ENCODE results near the gene PIGW. TPM values are rescaled to one million over a fixed set of nuclear protein-coding genes. Genes with fewer than 3 reads are reported as not detected.

The PIGW gene
- total and polyA plus RNA-seq, 10 of the 15 experiments (the other 5 are each of a cell fraction or from before 2014, with no cell fraction given) = 6.0 to 31.5 (median 13.8) TPM

DNA sequence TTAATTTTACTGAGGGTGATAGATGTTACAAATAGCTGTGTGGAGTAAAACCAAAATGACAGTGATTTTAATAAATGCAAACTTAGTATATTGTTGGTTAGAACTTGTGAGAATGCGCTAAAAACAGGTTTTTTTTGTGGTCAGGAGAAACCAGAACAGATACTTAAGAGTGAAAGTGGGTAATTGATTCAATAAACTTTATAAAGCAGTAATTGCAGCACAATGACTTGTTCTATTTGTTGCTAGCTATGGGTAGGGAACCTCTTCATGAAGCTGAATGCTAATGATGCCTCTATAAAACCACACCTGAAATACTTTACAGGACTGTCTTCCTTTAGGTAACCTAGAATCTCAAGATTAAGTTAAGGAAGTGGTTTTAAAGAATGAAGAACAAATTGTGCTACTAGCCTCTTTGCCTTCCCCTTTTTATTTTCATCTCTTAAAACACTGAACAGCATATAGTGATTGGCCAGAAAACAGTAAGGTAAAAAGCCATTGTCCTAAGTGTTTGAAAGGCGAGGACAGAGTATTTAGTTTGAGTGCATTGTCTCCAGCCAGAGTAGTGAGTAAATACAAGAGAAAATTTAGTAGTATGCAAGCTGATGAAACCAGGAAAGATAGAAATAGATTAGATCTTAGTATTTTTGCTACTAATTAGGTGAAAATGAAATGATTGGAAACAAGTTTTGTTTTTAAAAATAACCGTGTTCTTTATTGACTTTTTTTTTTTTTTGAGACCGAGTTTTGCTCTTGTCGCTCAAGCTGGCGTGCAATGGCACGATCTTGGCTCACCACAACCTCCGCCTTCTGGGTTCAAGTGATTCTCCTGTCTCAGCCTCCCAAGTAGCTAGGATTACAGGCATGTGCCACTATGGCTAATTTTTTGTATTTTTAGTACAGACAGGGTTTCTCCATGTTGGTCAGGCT, 16.0 kb downstream of the PIGW start (continued):
- TF ChIP-seq, protein P1, sequence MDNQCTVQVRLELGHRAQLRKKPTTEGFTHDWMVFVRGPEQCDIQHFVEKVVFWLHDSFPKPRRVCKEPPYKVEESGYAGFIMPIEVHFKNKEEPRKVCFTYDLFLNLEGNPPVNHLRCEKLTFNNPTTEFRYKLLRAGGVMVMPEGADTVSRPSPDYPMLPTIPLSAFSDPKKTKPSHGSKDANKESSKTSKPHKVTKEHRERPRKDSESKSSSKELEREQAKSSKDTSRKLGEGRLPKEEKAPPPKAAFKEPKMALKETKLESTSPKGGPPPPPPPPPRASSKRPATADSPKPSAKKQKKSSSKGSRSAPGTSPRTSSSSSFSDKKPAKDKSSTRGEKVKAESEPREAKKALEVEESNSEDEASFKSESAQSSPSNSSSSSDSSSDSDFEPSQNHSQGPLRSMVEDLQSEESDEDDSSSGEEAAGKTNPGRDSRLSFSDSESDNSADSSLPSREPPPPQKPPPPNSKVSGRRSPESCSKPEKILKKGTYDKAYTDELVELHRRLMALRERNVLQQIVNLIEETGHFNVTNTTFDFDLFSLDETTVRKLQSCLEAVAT (IDR thresholded peaks at IDR 0.05) = peak; percentile 57; the same call in 1 of the 2 replicates
- TF ChIP-seq, protein P2, sequence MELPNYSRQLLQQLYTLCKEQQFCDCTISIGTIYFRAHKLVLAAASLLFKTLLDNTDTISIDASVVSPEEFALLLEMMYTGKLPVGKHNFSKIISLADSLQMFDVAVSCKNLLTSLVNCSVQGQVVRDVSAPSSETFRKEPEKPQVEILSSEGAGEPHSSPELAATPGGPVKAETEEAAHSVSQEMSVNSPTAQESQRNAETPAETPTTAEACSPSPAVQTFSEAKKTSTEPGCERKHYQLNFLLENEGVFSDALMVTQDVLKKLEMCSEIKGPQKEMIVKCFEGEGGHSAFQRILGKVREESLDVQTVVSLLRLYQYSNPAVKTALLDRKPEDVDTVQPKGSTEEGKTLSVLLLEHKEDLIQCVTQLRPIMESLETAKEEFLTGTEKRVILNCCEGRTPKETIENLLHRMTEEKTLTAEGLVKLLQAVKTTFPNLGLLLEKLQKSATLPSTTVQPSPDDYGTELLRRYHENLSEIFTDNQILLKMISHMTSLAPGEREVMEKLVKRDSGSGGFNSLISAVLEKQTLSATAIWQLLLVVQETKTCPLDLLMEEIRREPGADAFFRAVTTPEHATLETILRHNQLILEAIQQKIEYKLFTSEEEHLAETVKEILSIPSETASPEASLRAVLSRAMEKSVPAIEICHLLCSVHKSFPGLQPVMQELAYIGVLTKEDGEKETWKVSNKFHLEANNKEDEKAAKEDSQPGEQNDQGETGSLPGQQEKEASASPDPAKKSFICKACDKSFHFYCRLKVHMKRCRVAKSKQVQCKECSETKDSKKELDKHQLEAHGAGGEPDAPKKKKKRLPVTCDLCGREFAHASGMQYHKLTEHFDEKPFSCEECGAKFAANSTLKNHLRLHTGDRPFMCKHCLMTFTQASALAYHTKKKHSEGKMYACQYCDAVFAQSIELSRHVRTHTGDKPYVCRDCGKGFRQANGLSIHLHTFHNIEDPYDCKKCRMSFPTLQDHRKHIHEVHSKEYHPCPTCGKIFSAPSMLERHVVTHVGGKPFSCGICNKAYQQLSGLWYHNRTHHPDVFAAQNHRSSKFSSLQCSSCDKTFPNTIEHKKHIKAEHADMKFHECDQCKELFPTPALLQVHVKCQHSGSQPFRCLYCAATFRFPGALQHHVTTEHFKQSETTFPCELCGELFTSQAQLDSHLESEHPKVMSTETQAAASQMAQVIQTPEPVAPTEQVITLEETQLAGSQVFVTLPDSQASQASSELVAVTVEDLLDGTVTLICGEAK (IDR thresholded peaks at IDR 0.05; ENCODE audit: borderline replicate concordance) = peak; percentile 98
- TF ChIP-seq, protein P3, sequence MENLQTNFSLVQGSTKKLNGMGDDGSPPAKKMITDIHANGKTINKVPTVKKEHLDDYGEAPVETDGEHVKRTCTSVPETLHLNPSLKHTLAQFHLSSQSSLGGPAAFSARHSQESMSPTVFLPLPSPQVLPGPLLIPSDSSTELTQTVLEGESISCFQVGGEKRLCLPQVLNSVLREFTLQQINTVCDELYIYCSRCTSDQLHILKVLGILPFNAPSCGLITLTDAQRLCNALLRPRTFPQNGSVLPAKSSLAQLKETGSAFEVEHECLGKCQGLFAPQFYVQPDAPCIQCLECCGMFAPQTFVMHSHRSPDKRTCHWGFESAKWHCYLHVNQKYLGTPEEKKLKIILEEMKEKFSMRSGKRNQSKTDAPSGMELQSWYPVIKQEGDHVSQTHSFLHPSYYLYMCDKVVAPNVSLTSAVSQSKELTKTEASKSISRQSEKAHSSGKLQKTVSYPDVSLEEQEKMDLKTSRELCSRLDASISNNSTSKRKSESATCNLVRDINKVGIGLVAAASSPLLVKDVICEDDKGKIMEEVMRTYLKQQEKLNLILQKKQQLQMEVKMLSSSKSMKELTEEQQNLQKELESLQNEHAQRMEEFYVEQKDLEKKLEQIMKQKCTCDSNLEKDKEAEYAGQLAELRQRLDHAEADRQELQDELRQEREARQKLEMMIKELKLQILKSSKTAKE (IDR thresholded peaks at IDR 0.05; ENCODE audit: low read depth, poor library complexity, severe bottlenecking) = peak; percentile 42
- TF ChIP-seq RCOR1 (conservative IDR thresholded peaks at IDR 0.05; ENCODE audit: low read depth, low read length) (0 out of 2 replicates have a peak, but pooled peaks have one; percentile 38), MTA2 (IDR thresholded peaks at IDR 0.05; ENCODE audit: low read depth) (peak; percentile 92), ZSCAN29 (IDR thresholded peaks at IDR 0.05) (0 out of 2 replicates have a peak, but pooled peaks have one; percentile 68), SRF (IDR thresholded peaks at IDR 0.05; ENCODE audit: low read depth in 2 of 2, low read length in 2 of 2) (no peak), HDAC6 (IDR thresholded peaks at IDR 0.05; ENCODE audit: unreplicated experiment) (no peak), ATF7 (IDR thresholded peaks at IDR 0.05; ENCODE audit: low read depth) (peak; percentile 46; the same call in 1 of the 2 replicates), BHLHE40 (IDR thresholded peaks at IDR 0.05; ENCODE audit: borderline replicate concordance in 1 of 2, low read depth in 2 of 2, low read length in 1 of 2) (peak; percentile 40 to 47; a peak in 1 of 4 replicates)
